Naive thymus-derived CD4-positive, alpha-beta T cell (primary cell): Measurements from ENCODE around the gene MUCL3. TPM values are rescaled to one million over a fixed set of nuclear protein-coding genes. Genes with fewer than 3 reads are reported as not detected.
A peak's percentile ranks its signal among the peaks of the same experiment; 100 is the strongest.

Experiments
- ATAC-seq: fragments of 150-1000 bp; cut with Tn5 transposase; 2 replicates; pipeline ENCODE4 v1.10.0; 2021; ENCODE audit warnings: mild to moderate bottlenecking, moderate library complexity
- CTCF ChIA-PET: fragments of 350-600 bp; sonication (Branson Sonifier 250); formaldehyde crosslinking; loops from one replicate; lab custom pipeline; 2021; ENCODE audit warnings: antibody characterized with exemption; lab: Charles Lee
- POLR2A ChIA-PET: fragments of 350-600 bp; sonication (Branson Sonifier 250); formaldehyde crosslinking; loops from one replicate; lab custom pipeline; 2021; ENCODE audit warnings: antibody characterized with exemption, inconsistent platforms; lab: Charles Lee
- DNase-seq, 9 donors: peaks; one replicate each; pipeline versions ENCODE4 v3.0.0 to v3.0.0-alpha.2; 2020 to 2022; ENCODE audit warnings: mixed read lengths in 1 of 9
- H3K27ac ChIP-seq: one replicate; pipeline ENCODE4 v1.7.0; 2013; ENCODE audit warnings: mild to moderate bottlenecking, low read depth, low read length, moderate library complexity
- H3K27me3 ChIP-seq, 2 donors: one replicate each; pipeline ENCODE4 v1.7.0; 2013; ENCODE audit warnings: low read length in 2 of 2, mild to moderate bottlenecking in 2 of 2, moderate library complexity in 2 of 2; ENCODE audit not compliant: control insufficient read depth in 2 of 2, insufficient read depth in 2 of 2
- H3K36me3 ChIP-seq, 3 experiments: 1 replicate in 2 of 3; 2 replicates in 1 of 3; pipeline ENCODE4 v1.7.0; 2013; ENCODE audit warnings: low read length in 3 of 3, mild to moderate bottlenecking in 3 of 3, moderate library complexity in 1 of 3; ENCODE audit not compliant: insufficient read depth in 3 of 3, control insufficient read depth in 2 of 3
- H3K4me1 ChIP-seq, 2 donors: one replicate each; pipeline ENCODE4 v1.7.0; 2013; ENCODE audit warnings: low read length in 2 of 2, mild to moderate bottlenecking in 2 of 2, moderate library complexity in 1 of 2; ENCODE audit not compliant: control insufficient read depth in 2 of 2, insufficient read depth in 2 of 2
- H3K4me3 ChIP-seq: 2 replicates; pipeline ENCODE4 v1.7.0; 2013; ENCODE audit warnings: mild to moderate bottlenecking, low read length
- H3K9me3 ChIP-seq, 3 experiments: 1 replicate in 2 of 3; 2 replicates in 1 of 3; pipeline ENCODE4 v1.7.0; 2013; ENCODE audit warnings: low read length in 3 of 3; ENCODE audit not compliant: control insufficient read depth in 2 of 3
- H3K27ac Mint-ChIP-seq, 9 donors: one replicate each; pipeline ENCODE4 v1.8.0; 2020 to 2022; ENCODE audit warnings: mixed read lengths in 9 of 9, mild to moderate bottlenecking in 8 of 9, moderate library complexity in 5 of 9, inconsistent platforms in 2 of 9
- H3K27me3 Mint-ChIP-seq, 5 donors: one replicate each; pipeline ENCODE4 v1.8.0; 2021 to 2022; ENCODE audit warnings: mixed read lengths in 5 of 5, mild to moderate bottlenecking in 1 of 5
- H3K36me3 Mint-ChIP-seq, 5 donors: one replicate each; pipeline ENCODE4 v1.8.0; 2020 to 2022; ENCODE audit warnings: mixed read lengths in 5 of 5, mild to moderate bottlenecking in 3 of 5, inconsistent platforms in 1 of 5
- H3K4me1 Mint-ChIP-seq, 7 donors: one replicate each; pipeline ENCODE4 v1.8.0; 2020 to 2022; ENCODE audit warnings: mixed read lengths in 7 of 7, mild to moderate bottlenecking in 3 of 7, inconsistent platforms in 1 of 7
- H3K4me3 Mint-ChIP-seq, 10 donors: one replicate each; pipeline ENCODE4 v1.8.0; 2020 to 2022; ENCODE audit warnings: mild to moderate bottlenecking in 10 of 10, mixed read lengths in 10 of 10, moderate library complexity in 6 of 10, inconsistent platforms in 2 of 10
- H3K9me3 Mint-ChIP-seq, 11 donors: one replicate each; pipeline ENCODE4 v1.8.0; 2020 to 2022; ENCODE audit warnings: mixed read lengths in 11 of 11, mild to moderate bottlenecking in 4 of 11, inconsistent platforms in 1 of 11, moderate library complexity in 1 of 11
- intact Hi-C, 2 donors: fragments of 100-400 bp; cut with micrococcal nuclease; formaldehyde crosslinking; loops; one replicate each; pipeline ENCODE4 v1.15.1; 2023
- polyA plus RNA-seq, 2 donors: library from polyadenylated mRNA; unstranded; fragments of 300-500 nt; fragmentation: Illumina TruSeq; gene quantifications; one replicate each; pipeline ENCODE4 v1.2.3, GENCODE V29; 2021
- total RNA-seq, 6 experiments: library from RNA in 5 of 6; stranded (reverse) in 5 of 6; gene quantifications; 1 replicate in 5 of 6; 2 replicates in 1 of 6; pipeline ENCODE4 v1.2.3 and lab custom pipeline; 2021 to 2026

MUCL3 gene
- total and polyA plus RNA-seq, 7 experiments from 2014 or later = not detected

- Histone ChIP-seq H3K4me3 (no peak overlapping the region), H3K36me3 (no peaks in the 10 kb centered on the region), H3K27ac (no peak overlapping the region), H3K27me3 (no peaks in the 10 kb centered on the region), H3K4me1 (no peaks in the 10 kb centered on the region), H3K9me3 (no peaks in the 10 kb centered on the region)
- Mint-ChIP-seq H3K4me1 (peaks cover 0 to 6% (median 0%) of the 10 kb centered on the region in 7 donors), H3K9me3 (peaks cover 0 to 4% (median 0%) of the 10 kb centered on the region in 11 donors), H3K27me3 (peaks cover 20 to 52% (median 23%) of the 10 kb centered on the region in 5 donors), H3K27ac (no peak overlapping the region), H3K4me3 (no peak overlapping the region), H3K36me3 (no peaks in the 10 kb centered on the region)
- DNase-seq = no peak
- ChIA-PET CTCF (no interaction called here), POLR2A (interaction anchor here (1.0 kb wide), 1 partner anchor 11 kb away, joined by 4 read pairs; no protein-coding TSS in a partner anchor)
- intact Hi-C loops = no loop called here
- no peak for ATAC-seq
Observed at GRCh38 chr6:30979141-30979540, 38.4 kb downstream of the MUCL3 start.

- Mint-ChIP-seq H3K4me3 (no peak overlapping the region), H3K27me3 (peaks cover 20 to 51% (median 23%) of the 10 kb centered on the region in 5 donors), H3K36me3 (no peaks in the 10 kb centered on the region), H3K9me3 (peaks cover 0 to 4% (median 0%) of the 10 kb centered on the region in 11 donors), H3K27ac (no peak overlapping the region), H3K4me1 (peaks cover 0 to 6% (median 0%) of the 10 kb centered on the region in 7 donors)
- ChIA-PET POLR2A (interaction anchor here (1.0 kb wide), 1 partner anchor 11 kb away, joined by 4 read pairs; no protein-coding TSS in a partner anchor), CTCF (no interaction called here)
- Histone ChIP-seq H3K4me3 (no peak overlapping the region), H3K27me3 (no peaks in the 10 kb centered on the region), H3K27ac (no peak overlapping the region), H3K36me3 (no peaks in the 10 kb centered on the region), H3K4me1 (no peaks in the 10 kb centered on the region), H3K9me3 (no peaks in the 10 kb centered on the region)
- intact Hi-C loops = no loop called here
- ATAC-seq = no peak
- no peak for DNase-seq
Observed at GRCh38 chr6:30979690-30980089, 38.9 kb downstream of the MUCL3 start.

- H3K27ac ChIP-seq = no peak overlapping the region
- DNase-seq (no peak), ATAC-seq (no peak)
- H3K36me3 ChIP-seq = no peaks in the 10 kb centered on the region
- Mint-ChIP-seq H3K4me3 (no peak overlapping the region), H3K36me3 (no peaks in the 10 kb centered on the region), H3K9me3 (peaks cover 0 to 4% (median 0%) of the 10 kb centered on the region in 11 donors), H3K27me3 (peaks cover 20 to 46% (median 28%) of the 10 kb centered on the region in 5 donors), H3K4me1 (peaks cover 0 to 6% (median 0%) of the 10 kb centered on the region in 7 donors), H3K27ac (no peak overlapping the region)
- intact Hi-C loops = no loop called here
- H3K4me1 ChIP-seq = no peaks in the 10 kb centered on the region
- ChIA-PET CTCF (interaction anchor here (1.1 kb wide), 1 partner anchor 8 kb away, joined by 3 read pairs; no protein-coding TSS in a partner anchor), POLR2A (no interaction called here)
- H3K27me3 ChIP-seq = no peaks in the 10 kb centered on the region
- H3K9me3 ChIP-seq = no peaks in the 10 kb centered on the region
- no peak overlapping the region for H3K4me3 ChIP-seq
Observed at GRCh38 chr6:30981942-30982772, 41.4 kb downstream of the MUCL3 start.

GRCh38 chr6:30983439-30983838, 42.7 kb downstream of the MUCL3 start, which contains the start of gene MUC21:
MUC21 (plus strand) TSS chr6:30983718; CDS start chr6:30983959, 241 bp downstream.
- intact Hi-C loops = no loop called here
- H3K4me3 ChIP-seq = no peak within 1 kb of the TSS
- Mint-ChIP-seq H3K27ac (no peak within 1 kb of the TSS), H3K4me3 (no peak within 1 kb of the TSS), H3K27me3 (peaks cover 20 to 34% (median 28%) of the 10 kb centered on the region in 5 donors), H3K4me1 (peaks cover 0 to 6% (median 0%) of the 10 kb centered on the region in 7 donors), H3K36me3 (no peaks in the 10 kb centered on the region), H3K9me3 (peaks cover 0 to 2% (median 0%) of the 10 kb centered on the region in 11 donors)
- H3K36me3 ChIP-seq = no peaks in the 10 kb centered on the region
- ChIA-PET CTCF (no interaction called here), POLR2A (interaction anchor here (0.7 kb wide), 1 partner anchor 407 kb away, joined by 3 read pairs; no protein-coding TSS in a partner anchor)
- no peak for DNase-seq
- no peaks in the 10 kb centered on the region for H3K9me3 ChIP-seq
- H3K27ac ChIP-seq = no peak within 1 kb of the TSS
- ATAC-seq = no peak
- no peaks in the 10 kb centered on the region for H3K27me3 ChIP-seq
- no peaks in the 10 kb centered on the region for H3K4me1 ChIP-seq

GRCh38 chr6:30985490-30985889, 44.7 kb downstream of the MUCL3 start:
- intact Hi-C loops = no loop called here
- Mint-ChIP-seq H3K9me3 (peaks cover 0 to 2% (median 0%) of the 10 kb centered on the region in 11 donors), H3K27ac (no peak overlapping the region), H3K4me1 (peaks cover 5 to 14% (median 8%) of the 10 kb centered on the region in 7 donors), H3K4me3 (no peak overlapping the region), H3K36me3 (no peaks in the 10 kb centered on the region), H3K27me3 (peaks cover 17 to 28% (median 24%) of the 10 kb centered on the region in 5 donors)
- no peak overlapping the region for H3K4me3 ChIP-seq
- H3K9me3 ChIP-seq = no peaks in the 10 kb centered on the region
- ChIA-PET CTCF (interaction anchor here (0.5 to 1.0 kb wide), 2 partner anchors 70 to 387 kb away, joined by 3 to 4 read pairs; no protein-coding TSS in a partner anchor), POLR2A (no interaction called here)
- no peaks in the 10 kb centered on the region for H3K36me3 ChIP-seq
- ATAC-seq (no peak), DNase-seq (no peak)
- H3K27ac ChIP-seq = no peak overlapping the region
- H3K4me1 ChIP-seq = peaks cover 0 to 5% of the 10 kb centered on the region in 2 donors
- H3K27me3 ChIP-seq = no peaks in the 10 kb centered on the region

- ChIA-PET POLR2A (interaction anchor here (1.2 kb wide), 1 partner anchor 21 kb away, joined by 3 read pairs; no protein-coding TSS in a partner anchor), CTCF (no interaction called here)
- no peak overlapping the region for H3K4me3 ChIP-seq
- no peak overlapping the region for H3K27ac ChIP-seq
- H3K27me3 ChIP-seq = no peaks in the 10 kb centered on the region
- H3K27me3 Mint-ChIP-seq = peaks cover 13 to 19% (median 15%) of the 10 kb centered on the region in 5 donors
- no peaks in the 10 kb centered on the region for H3K9me3 ChIP-seq
- H3K36me3 ChIP-seq = no peaks in the 10 kb centered on the region
- H3K4me1 Mint-ChIP-seq = peaks cover 11 to 20% (median 14%) of the 10 kb centered on the region in 7 donors
- H3K4me1 ChIP-seq = peaks cover 0 to 12% of the 10 kb centered on the region in 2 donors
- H3K4me3 Mint-ChIP-seq = no peak overlapping the region
- H3K9me3 Mint-ChIP-seq = no peaks in the 10 kb centered on the region
- intact Hi-C loops = no loop called here
- DNase-seq (no peak), ATAC-seq (no peak)
- H3K36me3 Mint-ChIP-seq = no peaks in the 10 kb centered on the region
- peak overlapping the region in 2 of 9 donors; percentile 7 to 33 for H3K27ac Mint-ChIP-seq
Observed at GRCh38 chr6:30987304-30987703, 46.5 kb downstream of the MUCL3 start.
